Esophagus muscularis mucosa (tissue), 4 donors: ENCODE measurements around the gene MCRIP2. TPM values are rescaled to one million over a fixed set of nuclear protein-coding genes. Genes with fewer than 3 reads are reported as not detected.

Source experiments
- DNase-seq: peaks from one replicate; pipeline ENCODE4 v3.0.0-alpha.2; 2017; ENCODE audit errors: extremely low spot score
- H3K27ac ChIP-seq, 4 donors: fragments of 200-600 bp; sonication (generic); replicated peaks in 1 of 4; 1 replicate in 3 of 4; 2 replicates in 1 of 4; pipeline ENCODE4 v1.5.1; 2016 to 2019; ENCODE audit warnings: mild to moderate bottlenecking in 1 of 4
- H3K27me3 ChIP-seq, 4 donors: fragments of 200-600 bp; sonication (generic); one replicate each; pipeline versions ENCODE4 v1.5.1 to v1.6.0; 2016 to 2019
- H3K36me3 ChIP-seq, 4 donors: fragments of 200-600 bp; sonication (generic); one replicate each; pipeline ENCODE4 v1.5.1; 2016 to 2019
- H3K4me1 ChIP-seq, 4 donors: fragments of 200-600 bp; sonication (generic); one replicate each; pipeline ENCODE4 v1.5.1; 2016 to 2019
- H3K4me3 ChIP-seq, 4 donors: fragments of 200-600 bp; sonication (generic); 1 replicate in 2 of 4; 2 replicates in 2 of 4; pipeline ENCODE4 v1.5.1; 2016 to 2019; ENCODE audit warnings: mild to moderate bottlenecking in 4 of 4, moderate library complexity in 1 of 4
- H3K9me3 ChIP-seq, 4 donors: fragments of 200-600 bp; sonication (generic); 1 replicate in 3 of 4; 2 replicates in 1 of 4; pipeline ENCODE4 v1.5.1; 2016 to 2019
- EP300 ChIP-seq: sonication (generic); formaldehyde crosslinking; IDR thresholded peaks from one replicate; pipeline ENCODE4 v1.6.1; 2017; ENCODE audit warnings: antibody characterized with exemption
- POLR2A ChIP-seq: fragments of 450-650 bp; IDR thresholded peaks from one replicate; pipeline ENCODE4 v1.6.1; 2017; ENCODE audit warnings: antibody characterized with exemption, moderate library complexity, mild to moderate bottlenecking, low read depth
- POLR2AphosphoS5 ChIP-seq, 2 donors: sonication (generic); formaldehyde crosslinking; IDR thresholded peaks; one replicate each; pipeline ENCODE4 v1.6.1; 2017; ENCODE audit warnings: antibody characterized with exemption in 2 of 2
- WGBS: methylation state at CpG from one replicate; pipeline ENCODE4 v1.1.5; 2018; 5-methylcytosine and 5-hydroxymethylcytosine counted together
- intact Hi-C: fragments of 100-400 bp; cut with DNase I; formaldehyde crosslinking; loops from one replicate; pipeline ENCODE4 v1.15.1; 2023
- total RNA-seq, 4 donors: library from RNA; depleted of rRNA; stranded (reverse); fragments of >200 nt; gene quantifications; one replicate each; pipeline versions ENCODE4 v1.1.0 to v1.2.1, GENCODE V29; 2016
- TF ChIP-seq, protein P1 (sequence below), 3 experiments: fragments of 200-600 bp in 2 of 3; fragments of 450-650 bp in 1 of 3; sonication (generic) in 2 of 3; IDR thresholded peaks; one replicate each; pipeline ENCODE4 v1.5.1; 2017 to 2019; ENCODE audit warnings: antibody characterized with exemption in 3 of 3, mild to moderate bottlenecking in 2 of 3, moderate library complexity in 1 of 3

The MCRIP2 gene
- total RNA-seq, 4 donors from 2014 or later, result 50.7 to 65.4 (median 59.1) TPM

- WGBS, result 87% methylated on average over 20 of the region's 22 CpGs
- no peak for DNase-seq
- intact Hi-C loops, result no loop called here
- Histone ChIP-seq H3K4me3 (no peak overlapping the region), H3K27me3 (peaks cover 0 to 21% (median 0%) of the 10 kb centered on the region in 4 donors), H3K4me1 (peaks cover 34 to 60% (median 53%) of the 10 kb centered on the region in 4 donors), H3K36me3 (peaks cover 10 to 25% (median 20%) of the 10 kb centered on the region in 4 donors), H3K27ac (no peak overlapping the region), H3K9me3 (no peaks in the 10 kb centered on the region)
- no peak for TF ChIP-seq POLR2A
- no peak for TF ChIP-seq POLR2AphosphoS5 (IDR thresholded peaks at IDR 0.05)
- TF ChIP-seq, protein P1, sequence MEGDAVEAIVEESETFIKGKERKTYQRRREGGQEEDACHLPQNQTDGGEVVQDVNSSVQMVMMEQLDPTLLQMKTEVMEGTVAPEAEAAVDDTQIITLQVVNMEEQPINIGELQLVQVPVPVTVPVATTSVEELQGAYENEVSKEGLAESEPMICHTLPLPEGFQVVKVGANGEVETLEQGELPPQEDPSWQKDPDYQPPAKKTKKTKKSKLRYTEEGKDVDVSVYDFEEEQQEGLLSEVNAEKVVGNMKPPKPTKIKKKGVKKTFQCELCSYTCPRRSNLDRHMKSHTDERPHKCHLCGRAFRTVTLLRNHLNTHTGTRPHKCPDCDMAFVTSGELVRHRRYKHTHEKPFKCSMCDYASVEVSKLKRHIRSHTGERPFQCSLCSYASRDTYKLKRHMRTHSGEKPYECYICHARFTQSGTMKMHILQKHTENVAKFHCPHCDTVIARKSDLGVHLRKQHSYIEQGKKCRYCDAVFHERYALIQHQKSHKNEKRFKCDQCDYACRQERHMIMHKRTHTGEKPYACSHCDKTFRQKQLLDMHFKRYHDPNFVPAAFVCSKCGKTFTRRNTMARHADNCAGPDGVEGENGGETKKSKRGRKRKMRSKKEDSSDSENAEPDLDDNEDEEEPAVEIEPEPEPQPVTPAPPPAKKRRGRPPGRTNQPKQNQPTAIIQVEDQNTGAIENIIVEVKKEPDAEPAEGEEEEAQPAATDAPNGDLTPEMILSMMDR (IDR thresholded peaks at IDR 0.05), result no peak
- TF ChIP-seq EP300, result no peak
Measured at GRCh38 chr16:634051-634670, 7.5 kb upstream of the MCRIP2 start.

- peak overlapping the region; percentile 66 to 91 (median 82) for H3K4me3 ChIP-seq
- DNase-seq, result no peak
- H3K9me3 ChIP-seq, result no peaks in the 10 kb centered on the region
- H3K4me1 ChIP-seq, result peaks cover 34 to 52% (median 46%) of the 10 kb centered on the region in 4 donors
- no peak overlapping the region for H3K27ac ChIP-seq
- H3K27me3 ChIP-seq, result peaks cover 0 to 21% (median 0%) of the 10 kb centered on the region in 4 donors
- intact Hi-C loops, result loop anchor here (5.0 kb wide), 2 partner anchors 48 to 233 kb away; partner anchors contain the start of gene DECR2
- H3K36me3 ChIP-seq, result peaks cover 10 to 24% (median 19%) of the 10 kb centered on the region in 4 donors
- no peak for TF ChIP-seq EP300
- TF ChIP-seq POLR2A, result no peak
- TF ChIP-seq, protein P1 (IDR thresholded peaks at IDR 0.05), result no peak
- no peak for TF ChIP-seq POLR2AphosphoS5 (IDR thresholded peaks at IDR 0.05)
- 79% methylated on average over 6 of the region's 7 CpGs for WGBS
Measured at GRCh38 chr16:634996-635395, 6.6 kb upstream of the MCRIP2 start.

DNA sequence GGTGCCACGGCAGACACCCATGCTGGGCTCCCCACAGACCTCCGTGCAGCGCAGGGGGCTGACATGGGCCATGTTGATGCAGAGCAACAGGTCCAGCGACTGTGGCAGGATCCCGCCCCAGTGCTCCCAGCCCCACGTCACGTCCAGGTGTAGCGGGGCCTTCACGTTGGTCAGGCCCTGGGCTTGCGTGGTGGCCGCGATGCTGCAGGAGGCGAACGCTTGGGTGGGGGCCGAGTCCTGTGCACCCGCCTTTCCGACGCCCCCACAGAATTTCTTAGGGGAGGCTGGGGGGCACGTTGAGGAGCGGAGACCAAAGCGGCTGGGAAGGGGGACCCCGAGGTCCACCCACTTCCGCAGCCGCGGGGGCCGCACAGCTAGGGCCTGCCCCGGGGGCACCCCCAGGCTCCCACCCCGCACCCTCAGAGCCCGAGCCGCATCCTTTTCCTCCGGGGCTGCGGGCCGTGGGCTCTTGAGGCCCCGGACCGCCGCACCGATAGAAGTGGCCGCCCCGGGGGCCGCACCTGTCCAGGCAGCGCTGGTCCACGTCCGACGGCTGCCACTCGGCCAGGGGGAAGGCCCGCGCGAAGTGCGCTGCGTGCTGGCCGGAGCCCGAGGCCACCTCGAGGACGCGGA is 5.9 kb upstream of the MCRIP2 start:
- peak; percentile 8 for TF ChIP-seq POLR2A
- TF ChIP-seq, protein P1 (IDR thresholded peaks at IDR 0.05), result no peak
- intact Hi-C loops, result loop anchor here (5.0 kb wide), 2 partner anchors 48 to 233 kb away; partner anchors contain the start of gene DECR2
- peaks cover 0 to 21% (median 0%) of the 10 kb centered on the region in 4 donors for H3K27me3 ChIP-seq
- H3K4me1 ChIP-seq, result peaks cover 29 to 49% (median 42%) of the 10 kb centered on the region in 4 donors
- H3K27ac ChIP-seq, result peak overlapping the region; percentile 93 to 98 (median 95)
- H3K4me3 ChIP-seq, result peak overlapping the region; percentile 66 to 91 (median 82)
- H3K36me3 ChIP-seq, result peaks cover 10 to 24% (median 19%) of the 10 kb centered on the region in 4 donors
- H3K9me3 ChIP-seq, result no peaks in the 10 kb centered on the region
- no peak for DNase-seq
- WGBS, result 3% methylated on average over 20 of the region's 55 CpGs

- H3K4me1 ChIP-seq, result peaks cover 22 to 49% (median 42%) of the 10 kb centered on the region in 4 donors
- no peaks in the 10 kb centered on the region for H3K9me3 ChIP-seq
- peak within 1 kb of the TSS; percentile 66 to 91 (median 82) for H3K4me3 ChIP-seq
- intact Hi-C loops, result loop anchor here (5.0 kb wide), 2 partner anchors 49 to 234 kb away; partner anchors contain the start of gene DECR2
- TF ChIP-seq EP300, result no peak
- no peak for TF ChIP-seq POLR2A
- TF ChIP-seq POLR2AphosphoS5 (IDR thresholded peaks at IDR 0.05), result peak; percentile 85 to 88
- TF ChIP-seq, protein P1 (IDR thresholded peaks at IDR 0.05), result peak in 2 of 3 experiments; percentile 1 to 34
- peaks cover 0 to 13% (median 0%) of the 10 kb centered on the region in 4 donors for H3K27me3 ChIP-seq
- 0% methylated on average over 31 of the region's 91 CpGs for WGBS
- H3K27ac ChIP-seq, result peak within 1 kb of the TSS; percentile 93 to 98 (median 95)
- H3K36me3 ChIP-seq, result peaks cover 10 to 24% (median 19%) of the 10 kb centered on the region in 4 donors
- peak; percentile 98 for DNase-seq
Measured at GRCh38 chr16:636206-637080, 5.2 kb upstream of the MCRIP2 start, which contains the start of gene METTL26. Gene METTL26, minus strand, starts transcription at chr16:636305. Its CDS starts 15 bp downstream, at chr16:636290.
